ENCODE measurements around the gene NDE1.
"Not testable (repeated sequence)": the region's sequence is repeated elsewhere in the genome, so short reads cannot be mapped to it uniquely, and the experiment has no call there.

NDE1 gene

DNA sequence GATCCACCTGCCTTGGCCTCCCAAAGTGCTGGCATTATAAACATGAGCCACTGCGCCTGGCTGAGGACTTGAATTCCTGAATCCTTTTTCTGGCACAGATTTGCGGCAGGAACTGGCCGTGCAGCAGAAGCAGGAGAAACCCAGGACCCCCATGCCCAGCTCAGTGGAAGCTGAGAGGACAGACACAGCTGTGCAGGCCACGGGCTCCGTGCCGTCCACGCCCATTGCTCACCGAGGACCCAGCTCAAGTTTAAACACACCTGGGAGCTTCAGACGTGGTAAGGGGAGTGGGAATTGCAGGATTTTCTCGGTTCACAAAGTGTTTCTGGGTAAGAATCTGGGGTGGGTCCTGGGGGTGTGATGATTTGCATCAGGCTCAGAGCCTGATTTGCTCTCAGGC is 41.0 kb downstream of the NDE1 start:
- H3K9me3 ChIP-seq (ENCODE audit: control insufficient read depth, low read length): no peaks in the 10 kb centered on the region
- whole genome bisulfite sequencing, 2 experiments: 96 to 97% methylated on average over 10 of the region's 10 CpGs
- no peaks in the 10 kb centered on the region for H3K4me1 ChIP-seq (ENCODE audit: control insufficient read depth, insufficient read depth, low read length)
- H3K27me3 ChIP-seq (ENCODE audit: control insufficient read depth, insufficient read depth, low read length, poor library complexity, severe bottlenecking): no peaks in the 10 kb centered on the region
- peaks cover 49% of the 10 kb centered on the region for H3K36me3 ChIP-seq (ENCODE audit: control insufficient read depth, insufficient read depth, low read length)
- no peak overlapping the region for H3K27ac ChIP-seq (ENCODE audit: insufficient read depth, low read depth, low read length, poor library complexity, severe bottlenecking)
- H3K4me3 ChIP-seq (ENCODE audit: insufficient read depth, low read depth, low read length): no peak overlapping the region

DNA sequence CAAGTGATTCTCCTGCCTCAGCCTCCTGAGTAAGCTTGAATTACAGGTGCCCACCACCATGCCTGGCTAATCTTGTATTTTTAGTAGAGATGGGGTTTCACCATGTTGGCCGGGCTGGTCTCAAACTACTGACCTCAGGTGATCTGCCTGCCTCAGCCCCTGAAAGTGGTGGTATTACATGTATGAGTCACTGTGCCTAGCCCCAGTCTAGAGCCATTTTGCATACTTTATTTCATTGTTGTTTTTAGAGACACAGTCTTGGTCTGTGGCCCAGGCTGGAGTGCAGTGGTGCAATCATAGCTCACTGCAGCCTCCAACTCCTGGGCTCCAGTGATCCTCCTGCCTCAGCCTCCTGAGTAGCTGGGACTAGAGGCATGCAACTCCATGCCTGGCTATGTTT is 42.5 kb downstream of the NDE1 start:
- not testable (repeated sequence) for H3K27ac ChIP-seq (ENCODE audit: insufficient read depth, low read depth, low read length, poor library complexity, severe bottlenecking); H3K27me3 ChIP-seq (ENCODE audit: control insufficient read depth, insufficient read depth, low read length, poor library complexity, severe bottlenecking); H3K4me3 ChIP-seq (ENCODE audit: insufficient read depth, low read depth, low read length); H3K9me3 ChIP-seq (ENCODE audit: control insufficient read depth, low read length); H3K4me1 ChIP-seq (ENCODE audit: control insufficient read depth, insufficient read depth, low read length)
- WGBS, 2 experiments: 91 to 100% methylated on average over 1 of the region's 1 CpG
- peaks cover 54% of the 10 kb centered on the region for H3K36me3 ChIP-seq (ENCODE audit: control insufficient read depth, insufficient read depth, low read length)

GRCh38 chr16:15694499-15694898 is 44.5 kb downstream of the NDE1 start:
- WGBS, 2 experiments: 86 to 98% methylated on average over 5 of the region's 5 CpGs
- Histone ChIP-seq H3K27ac (ENCODE audit: insufficient read depth, low read depth, low read length, poor library complexity, severe bottlenecking) (no peak overlapping the region), H3K9me3 (ENCODE audit: control insufficient read depth, low read length) (no peaks in the 10 kb centered on the region), H3K4me3 (ENCODE audit: insufficient read depth, low read depth, low read length) (no peak overlapping the region), H3K36me3 (ENCODE audit: control insufficient read depth, insufficient read depth, low read length) (peaks cover 60% of the 10 kb centered on the region), H3K4me1 (ENCODE audit: control insufficient read depth, insufficient read depth, low read length) (no peaks in the 10 kb centered on the region), H3K27me3 (ENCODE audit: control insufficient read depth, insufficient read depth, low read length, poor library complexity, severe bottlenecking) (no peaks in the 10 kb centered on the region)

DNA sequence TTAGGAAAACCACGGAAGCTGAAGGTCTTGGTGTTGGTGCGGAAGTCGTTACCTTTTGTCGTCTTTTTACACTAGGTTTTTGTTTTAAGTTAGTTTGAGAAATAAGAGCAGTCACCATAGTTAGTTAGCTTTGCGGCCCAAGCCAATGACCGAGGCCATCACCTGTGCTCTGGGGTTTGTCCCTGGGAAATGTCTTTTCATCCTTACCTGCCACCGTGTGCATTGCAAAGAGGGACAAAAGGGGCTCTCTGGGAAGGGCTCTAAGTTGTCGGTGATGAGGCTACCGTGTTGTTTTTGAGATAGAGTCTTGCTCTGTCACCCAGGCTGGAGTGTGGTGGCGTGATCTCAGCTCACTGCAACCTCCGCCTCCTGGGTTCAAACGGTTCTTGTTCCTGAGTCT is 49.8 kb downstream of the NDE1 start:
- WGBS, 2 experiments: 96 to 97% methylated on average over 12 of the region's 12 CpGs
- Histone ChIP-seq H3K36me3 (ENCODE audit: control insufficient read depth, insufficient read depth, low read length) (peaks cover 33% of the 10 kb centered on the region), H3K27ac (ENCODE audit: insufficient read depth, low read depth, low read length, poor library complexity, severe bottlenecking) (no peak overlapping the region)

DNA sequence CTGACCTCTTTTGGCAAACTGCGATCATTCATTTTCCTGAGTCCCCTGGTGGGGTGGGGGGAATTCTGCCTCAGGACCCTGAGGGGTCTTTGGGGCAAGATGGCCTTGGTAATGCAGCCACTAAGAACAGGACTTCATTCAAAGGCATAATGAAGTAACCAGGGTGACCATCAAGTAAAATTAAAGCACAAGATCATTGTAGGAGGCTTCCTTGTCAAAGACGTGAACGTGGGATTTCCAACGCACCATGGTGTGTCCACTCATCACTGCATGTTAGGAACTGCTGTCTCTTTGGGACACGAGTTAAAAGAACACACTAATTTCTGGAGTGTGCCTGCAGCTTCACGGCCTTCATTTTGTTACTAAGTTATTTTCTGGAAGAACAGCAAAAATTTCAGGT is 51.3 kb downstream of the NDE1 start:
- Histone ChIP-seq H3K27me3 (ENCODE audit: control insufficient read depth, insufficient read depth, low read length, poor library complexity, severe bottlenecking) (no peaks in the 10 kb centered on the region), H3K9me3 (ENCODE audit: control insufficient read depth, low read length) (no peaks in the 10 kb centered on the region), H3K4me3 (ENCODE audit: insufficient read depth, low read depth, low read length) (no peak overlapping the region), H3K4me1 (ENCODE audit: control insufficient read depth, insufficient read depth, low read length) (no peaks in the 10 kb centered on the region), H3K36me3 (ENCODE audit: control insufficient read depth, insufficient read depth, low read length) (peaks cover 26% of the 10 kb centered on the region), H3K27ac (ENCODE audit: insufficient read depth, low read depth, low read length, poor library complexity, severe bottlenecking) (no peak overlapping the region)
- 94 to 96% methylated on average over 6 of the region's 6 CpGs for WGBS, 2 experiments

More for the DNA sequence above, 49.8 kb downstream of the NDE1 start:
- H3K27me3 ChIP-seq (ENCODE audit: control insufficient read depth, insufficient read depth, low read length, poor library complexity, severe bottlenecking): no peaks in the 10 kb centered on the region
- no peaks in the 10 kb centered on the region for H3K9me3 ChIP-seq (ENCODE audit: control insufficient read depth, low read length)
- no peak overlapping the region for H3K4me3 ChIP-seq (ENCODE audit: insufficient read depth, low read depth, low read length)
- H3K4me1 ChIP-seq (ENCODE audit: control insufficient read depth, insufficient read depth, low read length): no peaks in the 10 kb centered on the region

- WGBS, 2 experiments: 92 to 93% methylated on average over 11 of the region's 11 CpGs
Measured at GRCh38 chr16:15701975-15702970, 52.2 kb downstream of the NDE1 start.

DNA sequence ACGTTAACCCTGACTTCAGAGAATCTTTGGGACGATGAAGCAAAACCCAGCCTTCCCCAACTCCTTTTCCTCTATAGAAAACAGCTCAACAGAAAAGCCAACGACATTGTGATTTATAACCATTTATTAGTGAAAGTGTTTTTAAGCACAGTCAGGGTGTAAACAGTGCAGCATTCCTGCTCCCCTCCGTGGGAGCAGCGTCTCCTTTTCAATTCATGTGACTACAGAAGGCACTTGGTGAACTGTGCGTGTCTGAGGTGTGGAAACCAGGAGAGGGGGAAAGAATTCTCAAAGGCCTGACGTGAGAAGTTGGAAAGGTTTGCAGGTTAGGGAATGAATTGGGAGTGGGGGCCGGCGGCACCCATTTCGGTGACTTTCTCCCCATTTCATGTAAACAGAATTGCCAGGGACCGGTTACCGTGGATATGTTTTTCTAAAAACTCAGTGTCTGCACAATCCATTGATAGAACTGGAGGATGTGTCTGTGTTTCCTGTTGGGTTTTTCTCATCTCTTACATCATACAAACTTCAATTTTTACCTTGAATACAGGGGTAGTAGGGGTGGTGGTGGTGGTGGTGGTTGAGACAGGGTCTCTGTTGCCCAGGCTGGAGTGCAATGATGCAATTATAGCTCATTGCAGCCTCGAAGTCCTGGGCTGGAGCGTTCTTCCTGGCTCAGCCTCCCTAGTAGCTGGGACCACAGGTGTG is 53.1 kb downstream of the NDE1 start:
- H3K9me3 ChIP-seq (ENCODE audit: control insufficient read depth, low read length): no peaks in the 10 kb centered on the region
- no peaks in the 10 kb centered on the region for H3K27me3 ChIP-seq (ENCODE audit: control insufficient read depth, insufficient read depth, low read length, poor library complexity, severe bottlenecking)
- WGBS, 2 experiments: 95 to 96% methylated on average over 14 of the region's 14 CpGs
- H3K4me3 ChIP-seq (ENCODE audit: insufficient read depth, low read depth, low read length): no peak overlapping the region
- no peak overlapping the region for H3K27ac ChIP-seq (ENCODE audit: insufficient read depth, low read depth, low read length, poor library complexity, severe bottlenecking)
- peaks cover 13% of the 10 kb centered on the region for H3K36me3 ChIP-seq (ENCODE audit: control insufficient read depth, insufficient read depth, low read length)
- no peaks in the 10 kb centered on the region for H3K4me1 ChIP-seq (ENCODE audit: control insufficient read depth, insufficient read depth, low read length)

More at GRCh38 chr16:15701975-15702970, 52.2 kb downstream of the NDE1 start:
- no peaks in the 10 kb centered on the region for H3K27me3 ChIP-seq (ENCODE audit: control insufficient read depth, insufficient read depth, low read length, poor library complexity, severe bottlenecking)
- no peak overlapping the region for H3K4me3 ChIP-seq (ENCODE audit: insufficient read depth, low read depth, low read length)
- no peaks in the 10 kb centered on the region for H3K4me1 ChIP-seq (ENCODE audit: control insufficient read depth, insufficient read depth, low read length)
- H3K27ac ChIP-seq (ENCODE audit: insufficient read depth, low read depth, low read length, poor library complexity, severe bottlenecking): no peak overlapping the region
- no peaks in the 10 kb centered on the region for H3K9me3 ChIP-seq (ENCODE audit: control insufficient read depth, low read length)
- peaks cover 17% of the 10 kb centered on the region for H3K36me3 ChIP-seq (ENCODE audit: control insufficient read depth, insufficient read depth, low read length)

GRCh38 chr16:15704545-15704987 is 54.5 kb downstream of the NDE1 start:
- 74 to 79% methylated on average over 8 of the region's 8 CpGs for WGBS, 2 experiments
- H3K27ac ChIP-seq (ENCODE audit: insufficient read depth, low read depth, low read length, poor library complexity, severe bottlenecking): no peak overlapping the region
- no peaks in the 10 kb centered on the region for H3K9me3 ChIP-seq (ENCODE audit: control insufficient read depth, low read length)
- no peaks in the 10 kb centered on the region for H3K27me3 ChIP-seq (ENCODE audit: control insufficient read depth, insufficient read depth, low read length, poor library complexity, severe bottlenecking)
- no peak overlapping the region for H3K4me3 ChIP-seq (ENCODE audit: insufficient read depth, low read depth, low read length)
- H3K36me3 ChIP-seq (ENCODE audit: control insufficient read depth, insufficient read depth, low read length): peaks cover 3% of the 10 kb centered on the region
- no peaks in the 10 kb centered on the region for H3K4me1 ChIP-seq (ENCODE audit: control insufficient read depth, insufficient read depth, low read length)

DNA sequence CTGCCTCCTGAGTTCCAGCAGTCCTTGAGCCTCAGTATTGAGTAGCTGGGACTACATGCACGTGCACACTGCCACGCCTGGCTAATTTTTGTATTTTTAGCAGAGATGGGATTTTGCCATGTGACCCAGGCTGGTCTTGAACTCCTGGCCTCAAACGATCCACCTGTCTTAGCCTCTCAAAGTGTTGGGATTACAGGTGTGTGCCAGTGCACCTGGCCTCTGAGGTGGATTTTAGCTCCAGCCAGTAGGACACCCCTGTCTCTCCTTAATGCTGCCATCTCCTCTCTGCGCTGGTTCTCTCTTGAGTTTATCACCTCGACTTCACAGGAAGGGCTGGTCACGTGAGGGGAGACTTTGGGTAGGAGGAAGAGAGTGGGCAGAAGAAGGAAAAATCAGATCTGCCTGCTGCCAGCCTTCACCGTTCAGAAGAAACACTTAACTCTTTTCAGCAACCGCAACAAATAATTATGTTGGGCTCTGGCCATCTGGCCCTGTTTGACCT is 55.1 kb downstream of the NDE1 start:
- no peaks in the 10 kb centered on the region for H3K4me1 ChIP-seq (ENCODE audit: control insufficient read depth, insufficient read depth, low read length)
- 96 to 97% methylated on average over 8 of the region's 8 CpGs for WGBS, 2 experiments
- no peak overlapping the region for H3K27ac ChIP-seq (ENCODE audit: insufficient read depth, low read depth, low read length, poor library complexity, severe bottlenecking)
- no peaks in the 10 kb centered on the region for H3K27me3 ChIP-seq (ENCODE audit: control insufficient read depth, insufficient read depth, low read length, poor library complexity, severe bottlenecking)
- no peaks in the 10 kb centered on the region for H3K36me3 ChIP-seq (ENCODE audit: control insufficient read depth, insufficient read depth, low read length)
- H3K9me3 ChIP-seq (ENCODE audit: control insufficient read depth, low read length): no peaks in the 10 kb centered on the region
- no peak overlapping the region for H3K4me3 ChIP-seq (ENCODE audit: insufficient read depth, low read depth, low read length)

DNA sequence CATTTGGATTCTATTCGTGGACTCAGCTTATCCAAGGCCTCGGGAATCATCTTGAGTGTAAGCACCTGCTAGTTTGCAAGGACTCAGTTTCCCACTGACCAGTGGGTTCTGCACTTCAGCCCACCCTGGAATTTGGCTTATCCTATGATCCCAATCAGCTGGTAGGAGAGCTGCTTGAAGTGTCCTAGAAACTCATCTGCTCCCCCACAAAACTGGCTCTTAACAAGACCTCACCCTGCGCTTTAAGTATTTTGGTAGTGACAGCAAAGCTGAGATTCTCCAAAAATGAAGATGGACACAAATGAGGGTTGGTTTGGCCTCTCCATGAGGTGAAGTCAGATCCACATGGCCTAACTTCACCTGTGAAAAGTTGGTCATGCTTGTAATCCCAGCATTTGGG is 57.3 kb downstream of the NDE1 start:
- Histone ChIP-seq H3K4me1 (ENCODE audit: control insufficient read depth, insufficient read depth, low read length) (no peaks in the 10 kb centered on the region), H3K27me3 (ENCODE audit: control insufficient read depth, insufficient read depth, low read length, poor library complexity, severe bottlenecking) (no peaks in the 10 kb centered on the region), H3K27ac (ENCODE audit: insufficient read depth, low read depth, low read length, poor library complexity, severe bottlenecking) (no peak overlapping the region), H3K9me3 (ENCODE audit: control insufficient read depth, low read length) (no peaks in the 10 kb centered on the region), H3K4me3 (ENCODE audit: insufficient read depth, low read depth, low read length) (no peak overlapping the region), H3K36me3 (ENCODE audit: control insufficient read depth, insufficient read depth, low read length) (no peaks in the 10 kb centered on the region)
- 90 to 96% methylated on average over 3 of the region's 3 CpGs for WGBS, 2 experiments

Measured in ectodermal cell (in vitro differentiated cells).